IMR-90 (cell line): ENCODE results near the gene RAB1B. TPM values are rescaled to one million over a fixed set of nuclear protein-coding genes. Genes with fewer than 3 reads are reported as not detected.

Experiments used
- ATAC-seq: fragments of 200-7000 bp; cut with Tn5 transposase; 2 replicates; pipeline ENCODE4 v1.9.1; 2020; ENCODE audit warnings: low read depth, mild to moderate bottlenecking, moderate library complexity
- BruUV-seq: library from RNA; stranded (reverse); fragments of 400-500 nt; replicated peaks from 2 replicates; lab custom pipeline; 2021; lab: Mats Ljungman, UMichigan
- CTCF ChIA-PET: fragments of 300-600 bp; formaldehyde crosslinking; extraction: SDS; loops from one replicate; lab custom pipeline; 2021; ENCODE audit warnings: antibody characterized with exemption; lab: Yijun Ruan, JAX
- POLR2A ChIA-PET: fragments of 300-600 bp; sonication (Branson Sonifier 250); formaldehyde crosslinking; loops from one replicate; lab custom pipeline; 2022; ENCODE audit warnings: antibody characterized with exemption; ENCODE audit not compliant: unreplicated experiment; lab: Charles Lee
- DNase-seq: peaks from one replicate; pipeline ENCODE4 v3.0.0; 2013
- H2AFZ ChIP-seq: replicated peaks from 2 replicates; pipeline ENCODE3; 2013; ENCODE audit warnings: low read length, mild to moderate bottlenecking; ENCODE audit not compliant: poor library complexity
- H2AK5ac ChIP-seq: 2 replicates; pipeline ENCODE4 v1.6.1; 2013; ENCODE audit warnings: low read depth, low read length, inconsistent platforms
- H2AK9ac ChIP-seq: replicated peaks from 2 replicates; pipeline ENCODE3; 2013; ENCODE audit warnings: mild to moderate bottlenecking, low read depth, low read length, moderate library complexity; ENCODE audit not compliant: poor library complexity
- H2BK120ac ChIP-seq: 2 replicates; pipeline ENCODE4 v1.6.1; 2013; ENCODE audit warnings: low read depth, low read length, inconsistent platforms
- H2BK15ac ChIP-seq: 3 replicates; pipeline ENCODE4 v1.6.1; 2013; ENCODE audit warnings: low read depth, low read length, inconsistent platforms
- H2BK20ac ChIP-seq: 2 replicates; pipeline ENCODE4 v1.6.1; 2013; ENCODE audit warnings: low read depth, mild to moderate bottlenecking, inconsistent platforms, low read length, moderate library complexity
- H2BK5ac ChIP-seq: 2 replicates; pipeline ENCODE4 v1.6.1; 2013; ENCODE audit warnings: mild to moderate bottlenecking, low read depth, low read length, inconsistent platforms; ENCODE audit not compliant: poor library complexity, severe bottlenecking
- H3K14ac ChIP-seq: replicated peaks from 2 replicates; pipeline ENCODE4 v1.6.1; 2013; ENCODE audit warnings: low read depth, low read length, inconsistent platforms
- H3K18ac ChIP-seq: 2 replicates; pipeline ENCODE4 v1.6.1; 2013; ENCODE audit warnings: low read depth, low read length, control low read depth
- H3K23ac ChIP-seq: 2 replicates; pipeline ENCODE4 v1.6.1; 2013; ENCODE audit warnings: low read depth, low read length, inconsistent platforms
- H3K27ac ChIP-seq: 2 replicates; pipeline ENCODE4 v1.5.1; 2013; ENCODE audit warnings: mild to moderate bottlenecking, control low read depth, low read length; ENCODE audit not compliant: insufficient read depth
- H3K27me3 ChIP-seq: 2 replicates; pipeline ENCODE4 v1.6.1; 2013; ENCODE audit warnings: low read length; ENCODE audit not compliant: control insufficient read depth, insufficient read depth
- H3K36me3 ChIP-seq: 2 replicates; pipeline ENCODE4 v1.6.1; 2013; ENCODE audit warnings: low read length, mixed read lengths; ENCODE audit not compliant: control insufficient read depth, insufficient read depth
- H3K4ac ChIP-seq: 2 replicates; pipeline ENCODE4 v1.6.1; 2013; ENCODE audit warnings: low read depth, low read length, inconsistent platforms
- H3K4me1 ChIP-seq: 2 replicates; pipeline ENCODE4 v1.6.1; 2013; ENCODE audit warnings: low read length, mixed read lengths; ENCODE audit not compliant: control insufficient read depth, insufficient read depth
- H3K4me2 ChIP-seq: 2 replicates; pipeline ENCODE4 v1.6.1; 2013; ENCODE audit warnings: low read depth, mild to moderate bottlenecking, control low read depth, low read length, moderate library complexity
- H3K4me3 ChIP-seq: 2 replicates; pipeline ENCODE4 v1.5.1; 2013; ENCODE audit warnings: low read depth, mild to moderate bottlenecking, control low read depth, low read length, moderate library complexity; ENCODE audit not compliant: insufficient read depth
- H3K56ac ChIP-seq: 2 replicates; pipeline ENCODE4 v1.6.1; 2013; ENCODE audit warnings: low read length, inconsistent platforms; ENCODE audit not compliant: insufficient read depth; ENCODE audit errors: extremely low read depth
- H3K79me1 ChIP-seq, 2 experiments: 2 replicates each; pipeline ENCODE4 v1.6.1; 2013; ENCODE audit warnings: low read length in 2 of 2, inconsistent platforms in 1 of 2, low read depth in 1 of 2
- H3K9ac ChIP-seq: 2 replicates; pipeline ENCODE4 v1.6.1; 2013; ENCODE audit warnings: low read depth, low read length, control low read depth
- H3K9me1 ChIP-seq: 2 replicates; pipeline ENCODE4 v1.6.1; 2013; ENCODE audit warnings: low read length, inconsistent platforms; ENCODE audit not compliant: insufficient read depth
- H3K9me3 ChIP-seq: 2 replicates; pipeline ENCODE4 v1.6.1; 2013; ENCODE audit warnings: low read length; ENCODE audit not compliant: control insufficient read depth, insufficient read depth
- H4K20me1 ChIP-seq: 2 replicates; pipeline ENCODE4 v1.6.1; 2013; ENCODE audit warnings: low read length, inconsistent platforms; ENCODE audit not compliant: insufficient read depth
- H4K5ac ChIP-seq: 2 replicates; pipeline ENCODE4 v1.6.1; 2013; ENCODE audit warnings: mild to moderate bottlenecking, low read depth, low read length, control low read depth
- H4K8ac ChIP-seq, 2 experiments: 2 replicates each; pipeline ENCODE4 v1.6.1; 2013; ENCODE audit warnings: low read depth in 2 of 2, low read length in 2 of 2, control low read depth in 1 of 2, inconsistent platforms in 1 of 2
- H4K91ac ChIP-seq: 2 replicates; pipeline ENCODE4 v1.6.1; 2013; ENCODE audit warnings: low read depth, low read length, inconsistent platforms; ENCODE audit not compliant: insufficient read depth
- CEBPB ChIP-seq: IDR thresholded peaks from 2 replicates; pipeline ENCODE4 v1.6.1; 2012; ENCODE audit warnings: low read depth, low read length, improper control_type of control experiment
- CHD1 ChIP-seq: IDR thresholded peaks from 2 replicates; pipeline ENCODE4 v1.6.1; 2012; ENCODE audit warnings: low read depth, low read length, improper control_type of control experiment
- ELK1 ChIP-seq: fragments of 150-350 bp; IDR thresholded peaks from 2 replicates; pipeline ENCODE4 v1.6.1; 2016; ENCODE audit warnings: low read depth, mild to moderate bottlenecking, low read length, moderate library complexity, borderline replicate concordance
- FOS ChIP-seq: fragments of 150-350 bp; IDR thresholded peaks from 2 replicates; pipeline ENCODE4 v1.6.1; 2016; ENCODE audit warnings: low read depth, low read length
- MAFK ChIP-seq: IDR thresholded peaks from 2 replicates; pipeline ENCODE4 v1.6.1; 2012; ENCODE audit warnings: low read depth, low read length, improper control_type of control experiment
- MXI1 ChIP-seq: IDR thresholded peaks from 2 replicates; pipeline ENCODE4 v1.6.1; 2012; ENCODE audit warnings: low read depth, mild to moderate bottlenecking, low read length, moderate library complexity, borderline replicate concordance
- POLR2A ChIP-seq: IDR thresholded peaks from 2 replicates; pipeline ENCODE4 v1.6.1; 2012; ENCODE audit warnings: mild to moderate bottlenecking, low read depth, low read length
- WGBS, 2 experiments: methylation state at CpG; one replicate each; pipeline versions ENCODE4 v1.1.5 to v1.1.7; 2013; ENCODE audit warnings: missing lambda C conversion rate in 2 of 2; ENCODE audit not compliant: insufficient read length in 1 of 2; ENCODE audit errors: extremely low coverage in 2 of 2; 5-methylcytosine and 5-hydroxymethylcytosine counted together
- dilution Hi-C: fragments of 300-500 bp; cut with HindIII; formaldehyde crosslinking; loops from one replicate; pipeline ENCODE4 v1.14.3; 2018; ENCODE audit warnings: low sequenced_read_pairs; ENCODE audit not compliant: unreplicated experiment
- in situ Hi-C: fragments of 300-500 bp; cut with MboI; formaldehyde crosslinking; loops from 3 replicates; pipeline ENCODE4 v1.14.3; 2019; ENCODE audit warnings: low sequenced_read_pairs, inconsistent platforms, mixed read lengths
- intact Hi-C: fragments of 100-400 bp; cut with micrococcal nuclease; formaldehyde crosslinking; loops from 2 replicates; pipeline ENCODE4 v1.10.0; 2022
- polyA plus RNA-seq, 3 experiments: library from polyadenylated mRNA; depleted of rRNA; stranded (reverse); fragments of >200 nt; gene quantifications; 2 replicates each; pipeline ENCODE4 v1.2.3, GENCODE V29; 2012; ENCODE audit warnings: low replicate concordance in 1 of 3
- total RNA-seq: library from RNA; depleted of rRNA; stranded (reverse); fragments of >200 nt; gene quantifications from 2 replicates; pipeline ENCODE4 v1.2.3, GENCODE V29; 2012
- TF ChIP-seq, protein P1 (sequence below): fragments of 150-350 bp; IDR thresholded peaks from 2 replicates; pipeline ENCODE4 v1.6.1; 2017; ENCODE audit warnings: mild to moderate bottlenecking, antibody characterized with exemption, low read length, low read depth

The RAB1B gene
- total and polyA plus RNA-seq, 2 of the 4 experiments (the other 2 are of a cell fraction) = 83.7 to 248 TPM

DNA sequence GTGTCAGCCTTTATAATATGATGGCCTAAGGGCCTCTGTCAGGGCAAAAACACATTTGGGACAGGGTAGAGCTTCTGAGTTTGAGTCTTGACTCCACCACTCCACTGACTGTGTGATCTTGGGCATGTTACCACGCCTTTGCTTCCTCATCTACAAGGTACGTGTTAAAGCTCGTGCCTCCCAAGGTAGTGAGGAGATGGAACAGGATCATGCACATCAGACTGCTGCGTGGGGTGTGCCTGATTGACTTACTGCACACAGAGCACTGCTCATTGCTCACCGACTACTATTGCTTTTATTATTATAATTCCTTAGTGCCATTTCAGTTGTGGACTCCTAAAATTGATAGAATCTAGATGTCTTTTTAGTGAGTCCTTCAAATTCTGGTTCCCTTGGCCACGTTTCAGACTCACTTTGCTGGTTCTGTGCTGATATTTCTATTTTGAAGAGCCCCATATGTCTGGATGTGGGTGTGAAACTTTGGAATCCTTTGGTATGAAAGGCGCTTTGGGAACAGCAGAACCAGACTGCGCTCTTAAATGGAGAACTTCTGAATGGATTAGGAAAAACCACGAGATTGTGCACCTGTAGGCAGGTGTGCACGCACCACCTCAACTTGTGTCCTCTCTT is 44.1 kb upstream of the RAB1B start:
- POLR2A ChIA-PET = no interaction called here
- Histone ChIP-seq H3K27ac (no peak overlapping the region), H2AK5ac (no peak overlapping the region), H3K9me3 (no peaks in the 10 kb centered on the region), H2AFZ (no peak overlapping the region), H4K91ac (no peak overlapping the region), H3K56ac (no peak overlapping the region), H3K4me2 (no peak overlapping the region), H3K9ac (no peak overlapping the region), H4K8ac (no peak overlapping the region), H2AK9ac (no peak overlapping the region), H2BK20ac (no peak overlapping the region), H3K23ac (no peak overlapping the region), H3K27me3 (no peaks in the 10 kb centered on the region), H3K36me3 (peaks cover 32% of the 10 kb centered on the region), H3K79me1 (peaks cover 0 to 2% of the 10 kb centered on the region in 2 experiments; a peak in 1 of 4 replicates), H3K14ac (no peak overlapping the region), H3K4ac (no peak overlapping the region), H3K9me1 (no peaks in the 10 kb centered on the region; the same call in 1 of the 2 replicates), H3K4me3 (no peak overlapping the region), H3K4me1 (no peaks in the 10 kb centered on the region), H3K18ac (no peak overlapping the region), H2BK15ac (no peak overlapping the region), H4K5ac (no peak overlapping the region), H2BK5ac (no peak overlapping the region), H2BK120ac (no peak overlapping the region), H4K20me1 (peaks cover 7% of the 10 kb centered on the region)
- DNase-seq = no peak
- TF ChIP-seq CHD1 = no peak
- TF ChIP-seq MAFK = no peak
- TF ChIP-seq POLR2A = no peak
- TF ChIP-seq, protein P1, sequence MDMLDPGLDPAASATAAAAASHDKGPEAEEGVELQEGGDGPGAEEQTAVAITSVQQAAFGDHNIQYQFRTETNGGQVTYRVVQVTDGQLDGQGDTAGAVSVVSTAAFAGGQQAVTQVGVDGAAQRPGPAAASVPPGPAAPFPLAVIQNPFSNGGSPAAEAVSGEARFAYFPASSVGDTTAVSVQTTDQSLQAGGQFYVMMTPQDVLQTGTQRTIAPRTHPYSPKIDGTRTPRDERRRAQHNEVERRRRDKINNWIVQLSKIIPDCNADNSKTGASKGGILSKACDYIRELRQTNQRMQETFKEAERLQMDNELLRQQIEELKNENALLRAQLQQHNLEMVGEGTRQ = no peak
- TF ChIP-seq FOS = no peak
- no peak for TF ChIP-seq MXI1
- no peak for TF ChIP-seq ELK1
- no peak for TF ChIP-seq CEBPB
- BruUV-seq = no TSS peak
- in situ Hi-C loops = no loop called here
- intact Hi-C loops = no loop called here
- CTCF ChIA-PET = no interaction called here
- WGBS, 2 experiments = no CpG with 5 or more reads among the region's 10 CpGs
- dilution Hi-C loops = no loop called here
- ATAC-seq = no peak
